Activated naive CD4-positive, alpha-beta T cell (primary cell): Measurements from ENCODE around the gene DUS1L.
"Not testable (repeated sequence)": the region's sequence is repeated elsewhere in the genome, so short reads cannot be mapped to it uniquely, and the experiment has no call there.

Experiments used
- DNase-seq, 4 experiments: peaks; one replicate each; lab custom pipeline; 2025; lab: John Stamatoyannopoulos, UW

DUS1L gene

DNA sequence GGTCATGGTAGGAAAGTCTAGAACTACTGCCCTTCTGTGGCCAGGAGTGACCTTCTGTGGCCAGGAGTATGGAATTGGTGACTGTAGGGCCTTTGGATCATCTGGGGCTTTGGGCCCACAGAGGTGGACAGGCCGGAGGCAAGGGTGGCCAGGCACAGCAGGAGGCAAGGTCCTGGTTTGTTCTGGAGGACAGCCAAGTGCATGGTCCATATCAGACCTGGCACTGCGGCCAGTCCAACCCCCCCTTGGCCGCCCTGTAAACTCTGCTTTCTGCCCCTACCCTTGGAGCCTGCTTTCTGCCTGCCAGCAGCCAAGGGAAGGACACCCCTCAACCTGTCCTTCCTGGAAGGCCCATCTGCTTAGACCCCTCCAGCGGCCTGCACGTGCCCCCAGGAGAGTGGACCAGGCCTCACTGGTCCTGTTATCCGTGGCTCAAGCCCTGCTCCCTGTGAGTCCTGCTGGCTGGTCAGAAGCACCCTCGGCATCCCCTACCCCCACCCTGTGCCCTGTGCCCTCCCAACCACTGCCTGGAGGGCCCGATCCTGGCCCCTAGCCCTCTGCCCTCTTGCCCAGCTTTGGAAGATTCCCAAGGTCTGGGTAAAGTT lies 25.8 kb downstream of the DUS1L start:
- no peak for DNase-seq

DNA sequence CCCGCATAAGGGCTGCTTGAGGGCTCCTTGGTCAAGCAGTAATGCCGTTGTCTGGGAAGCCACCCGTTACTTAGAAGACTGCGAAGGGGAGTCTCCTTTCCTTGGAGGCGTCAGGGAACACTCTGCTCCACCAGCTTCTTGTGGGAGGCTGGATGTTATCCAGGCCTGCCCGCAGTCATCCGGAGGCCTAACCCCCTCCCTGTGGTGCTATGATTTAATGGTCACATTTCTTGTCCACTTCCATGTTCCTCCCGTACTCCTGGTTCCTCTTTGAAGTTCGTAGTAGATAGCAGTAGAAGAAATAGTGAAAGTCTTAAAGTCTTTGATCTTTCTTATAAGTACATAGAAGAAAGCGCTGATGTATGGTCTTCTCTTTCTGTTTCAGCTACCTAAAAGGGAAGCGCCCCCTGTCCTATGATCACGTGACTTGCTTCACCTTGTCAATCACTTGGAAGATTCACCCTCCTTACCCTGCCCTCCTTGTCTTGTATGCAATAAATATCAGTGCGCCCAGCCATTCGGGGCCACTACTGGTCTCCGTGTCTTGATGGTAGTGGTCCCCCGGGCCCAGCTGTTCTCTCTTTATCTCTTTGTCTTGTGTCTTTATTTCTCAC lies 26.7 kb downstream of the DUS1L start:
- not testable (repeated sequence) for DNase-seq

DNA sequence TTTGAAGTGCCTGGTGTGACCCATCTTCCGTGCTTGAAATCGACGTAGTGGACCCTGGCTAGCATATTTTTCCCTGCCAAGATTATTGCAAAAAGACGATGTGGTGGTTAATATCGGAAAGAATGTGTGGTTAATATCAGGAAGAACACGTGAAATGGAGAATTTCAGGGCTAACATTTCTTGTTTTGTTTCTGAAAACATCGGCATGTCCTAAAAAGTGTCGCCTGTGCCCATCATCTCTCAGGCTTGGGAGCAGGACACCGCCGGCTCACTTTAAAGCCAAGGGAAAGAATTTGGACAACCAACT lies 27.8 kb downstream of the DUS1L start:
- no peak for DNase-seq

DNA sequence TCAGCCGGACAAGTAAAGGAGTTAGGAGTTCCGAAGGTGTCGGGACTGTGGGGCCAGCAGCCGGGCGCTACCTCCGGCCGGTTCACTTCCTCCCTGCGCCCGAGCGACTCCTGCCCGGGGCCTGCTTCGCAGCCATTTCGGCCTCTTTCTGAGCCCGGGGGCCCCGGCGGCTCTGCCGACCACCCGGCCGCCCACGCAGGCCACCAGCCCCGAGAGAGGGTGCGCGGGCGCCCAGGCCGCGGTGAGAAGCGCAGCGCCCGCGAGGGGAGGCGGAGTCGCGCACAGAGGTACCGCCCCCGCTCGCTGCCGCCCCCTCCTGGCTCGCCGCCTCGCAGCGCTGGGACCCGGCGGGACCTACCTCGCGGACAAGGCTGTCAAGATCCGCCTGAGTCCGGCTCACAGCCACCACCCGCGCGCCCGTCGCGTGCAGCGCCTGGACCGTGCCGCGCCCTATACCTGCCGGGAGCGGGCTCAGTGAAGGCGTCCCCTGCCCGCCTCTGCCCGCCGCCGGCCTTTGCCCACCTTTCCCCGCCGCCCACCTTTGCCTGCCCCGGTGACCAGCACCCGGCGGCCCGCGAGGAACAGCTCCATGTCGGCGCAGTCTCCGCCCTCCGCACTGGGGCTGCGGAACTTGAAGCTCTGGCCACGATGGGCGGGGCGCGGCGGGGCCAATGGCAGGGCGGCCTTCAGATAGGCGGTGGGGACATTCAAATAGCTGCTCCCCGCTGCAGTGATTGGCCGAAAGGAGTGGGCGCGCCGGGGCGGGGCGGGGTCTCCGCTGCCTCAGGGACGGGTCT lies 28.3 kb downstream of the DUS1L start, which contains the start of gene DCXR:
TSS of gene DCXR (minus strand) at position 606 of the 797 bp plus-strand sequence. CDS start at position 591, 15 bp downstream.
- peak; percentile 72 to 92 (median 86) for DNase-seq

DNA sequence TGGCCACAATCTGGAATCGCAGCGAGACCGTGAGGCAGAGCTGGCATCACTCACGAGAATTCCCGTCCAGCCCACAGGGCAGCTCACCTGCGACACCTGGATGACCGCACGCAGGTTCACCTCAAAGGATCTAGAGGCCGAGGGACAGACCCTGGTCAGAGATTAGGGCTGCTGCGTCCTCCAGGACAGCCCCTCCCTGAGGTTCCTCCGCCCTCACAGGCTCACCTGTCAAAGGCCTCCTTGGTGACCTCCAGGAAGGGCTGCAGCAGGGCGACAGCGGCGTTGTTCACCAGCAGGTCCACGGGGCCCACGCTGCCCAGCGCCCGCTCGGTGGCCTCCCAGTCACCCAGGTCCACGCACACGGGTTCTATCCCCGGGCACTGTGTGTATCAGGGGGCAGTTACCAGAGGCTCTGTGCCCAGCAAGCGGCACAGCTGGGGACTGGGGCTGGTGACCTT lies 28.9 kb downstream of the DUS1L start:
- DNase-seq = no peak

DNA sequence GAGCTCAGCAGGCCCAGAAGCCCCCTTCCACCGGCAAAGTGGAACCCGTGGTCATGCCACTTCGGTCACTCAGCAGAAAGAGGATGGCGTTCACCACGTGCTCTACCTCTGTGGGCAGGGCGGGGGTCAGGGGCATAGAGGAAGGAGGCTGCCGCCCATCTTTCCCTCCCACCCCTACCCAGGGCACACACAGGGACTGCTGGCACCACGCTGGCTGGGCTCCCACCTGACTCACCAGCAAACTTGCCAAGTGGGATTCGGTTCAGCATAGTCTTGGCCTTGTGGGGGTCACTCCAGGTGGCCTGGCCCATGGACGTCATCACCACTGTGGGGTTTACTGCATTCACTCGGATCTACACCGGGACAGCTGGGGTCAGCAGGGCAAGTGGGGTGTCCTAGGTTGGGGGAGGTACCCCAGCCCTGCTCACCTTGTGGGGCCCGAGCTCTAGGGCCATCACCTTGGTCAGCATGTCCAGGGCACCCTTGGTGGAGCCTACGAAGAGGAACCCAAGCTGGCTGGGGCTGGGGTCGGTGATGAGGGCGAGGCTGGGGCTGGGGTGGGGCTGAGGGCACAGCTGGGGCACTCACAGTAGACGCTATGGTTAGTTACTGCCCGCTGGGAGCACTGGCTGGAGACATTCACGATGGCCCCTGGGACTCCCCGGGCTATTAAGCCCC lies 29.5 kb downstream of the DUS1L start:
- no peak for DNase-seq

DNA sequence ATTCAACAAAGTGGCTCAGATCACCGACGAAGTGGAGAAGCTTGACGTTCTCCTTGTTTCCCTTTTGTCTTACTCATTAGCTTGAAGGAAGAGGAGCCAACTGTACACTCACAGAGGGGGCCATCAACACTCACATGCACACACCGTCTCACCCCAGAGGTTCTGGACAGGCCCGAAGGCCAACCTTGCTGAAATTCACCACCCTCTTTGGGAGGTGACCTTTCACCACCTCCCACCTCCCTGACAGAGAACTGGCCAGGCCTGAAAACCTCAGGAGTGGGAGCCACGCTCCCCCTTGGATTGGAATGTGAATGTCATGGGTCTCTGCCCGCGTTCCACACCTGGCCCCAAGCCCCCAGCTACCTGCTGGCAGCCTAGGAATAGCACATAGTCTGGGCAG lies 30.1 kb downstream of the DUS1L start:
- no peak for DNase-seq

DNA sequence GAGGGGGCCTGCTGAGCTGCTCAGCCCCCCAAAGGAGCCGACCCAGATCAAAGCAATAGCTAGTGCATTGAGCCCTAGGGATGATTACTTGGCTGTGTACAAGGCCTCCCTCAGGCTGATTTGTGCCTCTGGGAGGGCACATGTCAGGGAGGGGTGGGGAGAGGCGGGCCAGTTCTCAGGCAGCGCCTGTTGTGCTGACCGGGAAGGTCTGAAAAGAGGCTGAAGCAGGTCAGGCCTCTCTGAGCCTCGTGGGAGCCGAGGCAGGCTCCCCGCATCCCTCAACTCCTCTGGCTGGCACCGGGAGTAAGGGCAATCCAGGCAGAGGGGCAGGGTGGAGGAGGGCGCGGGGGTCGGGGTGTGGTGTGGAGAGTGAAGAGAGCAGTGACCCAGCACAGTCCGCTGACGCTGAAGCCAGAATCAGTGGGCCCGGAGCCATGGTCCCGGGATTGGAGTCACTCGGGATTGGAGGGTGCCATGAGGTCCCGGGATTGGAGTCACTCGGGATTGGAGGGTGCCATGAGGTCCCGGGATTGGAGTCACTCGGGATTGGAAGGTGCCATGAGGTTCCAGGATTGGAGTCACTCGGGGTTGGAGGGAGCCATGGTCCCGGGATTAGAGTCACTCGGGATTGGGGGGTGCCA lies 31.1 kb downstream of the DUS1L start:
- no peak for DNase-seq

DNA sequence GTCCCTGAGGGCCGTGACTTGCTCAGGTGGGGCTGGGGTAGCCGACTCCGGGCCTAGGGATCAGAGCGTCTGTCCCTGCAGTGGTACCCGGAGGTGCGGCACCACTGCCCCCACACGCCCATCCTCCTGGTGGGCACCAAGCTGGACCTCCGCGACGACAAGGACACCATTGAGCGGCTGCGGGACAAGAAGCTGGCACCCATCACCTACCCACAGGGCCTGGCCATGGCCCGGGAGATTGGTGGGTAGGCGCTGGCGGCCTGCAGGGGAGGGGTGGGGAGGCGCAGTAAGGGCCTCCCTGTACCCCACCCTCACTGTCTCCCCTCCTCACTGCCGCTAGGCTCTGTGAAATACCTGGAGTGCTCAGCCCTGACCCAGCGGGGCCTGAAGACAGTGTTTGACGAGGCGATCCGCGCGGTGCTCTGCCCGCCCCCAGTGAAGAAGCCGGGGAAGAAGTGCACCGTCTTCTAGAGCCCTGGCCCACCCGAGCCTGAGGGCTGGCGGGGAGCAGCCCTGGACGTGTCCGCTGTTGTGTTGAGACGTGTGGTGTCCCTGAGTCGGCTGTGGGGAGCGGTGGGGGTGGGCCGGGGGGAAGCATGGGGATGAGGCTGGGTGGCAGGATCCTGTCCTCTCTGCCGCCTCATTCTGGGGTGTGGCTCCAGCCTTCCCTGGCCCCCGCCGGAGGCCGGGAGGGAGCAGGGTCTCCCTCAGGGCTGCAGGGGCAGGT lies 32.1 kb downstream of the DUS1L start:
- DNase-seq = no peak

DNA sequence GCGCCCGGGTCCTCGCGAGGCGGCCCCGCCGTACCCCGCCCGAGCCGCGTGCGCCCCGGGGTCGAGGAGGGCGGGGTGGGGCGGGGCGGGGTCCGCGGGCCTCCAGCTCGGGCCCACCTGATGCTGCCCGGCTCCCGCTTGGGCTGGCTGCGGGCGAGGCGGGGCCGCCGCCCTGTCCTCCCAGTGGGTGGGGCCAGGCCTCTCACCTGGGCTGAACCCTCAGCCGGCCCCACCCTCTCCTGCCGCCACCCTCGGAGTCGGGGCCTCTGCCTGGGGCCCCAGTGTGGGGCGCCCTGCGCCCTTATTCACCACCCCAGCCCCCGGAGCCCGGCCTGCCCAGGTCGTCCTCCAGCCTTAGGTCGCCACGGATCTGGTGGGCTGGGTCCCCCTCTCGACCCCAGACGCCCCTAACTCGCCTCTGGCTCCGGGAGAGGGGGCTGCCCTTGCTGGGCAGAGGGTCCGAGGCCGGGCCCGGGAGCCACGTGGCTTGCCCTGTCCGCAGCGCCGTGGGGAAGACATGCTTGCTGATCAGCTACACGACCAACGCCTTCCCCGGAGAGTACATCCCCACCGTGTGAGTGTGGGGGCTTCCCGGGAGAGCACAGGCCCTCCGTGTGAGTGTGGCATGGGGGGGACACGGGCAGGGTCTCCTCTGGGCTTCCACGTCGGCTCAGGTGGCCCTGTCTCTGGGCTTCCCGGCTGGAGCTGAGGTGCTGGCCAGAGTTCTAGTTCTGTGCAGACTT lies 33.5 kb downstream of the DUS1L start:
- peak in 1 of 4 experiments; percentile 19 for DNase-seq

DNA sequence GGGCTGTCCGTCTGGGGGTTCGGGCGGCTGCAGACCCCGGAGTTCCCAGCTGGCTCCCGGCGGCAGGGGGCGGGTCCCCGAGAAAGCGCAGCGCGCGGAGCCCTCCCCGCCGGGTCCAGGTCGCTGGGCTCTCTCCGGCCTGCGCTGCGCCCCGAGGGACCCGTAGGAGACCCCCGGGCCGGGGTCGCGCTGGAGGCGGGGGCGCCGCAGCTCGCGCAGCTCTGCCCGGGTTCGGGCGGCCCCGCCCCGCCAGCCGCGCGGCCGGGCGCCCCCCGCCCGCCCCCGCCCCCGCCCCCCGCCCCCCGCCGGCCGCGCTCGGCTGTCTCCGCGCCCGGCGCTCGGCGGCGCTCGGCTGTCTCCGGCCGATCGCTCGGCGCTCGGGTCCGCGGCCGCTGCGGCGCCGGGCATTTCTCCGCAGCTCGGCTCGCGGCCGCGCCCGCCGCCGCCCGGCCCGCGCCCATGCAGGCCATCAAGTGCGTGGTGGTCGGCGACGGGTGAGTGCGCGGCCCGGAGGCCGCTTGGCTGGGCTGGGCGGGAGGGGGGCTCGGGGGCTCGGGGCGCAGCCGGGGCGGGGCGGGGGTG lies 34.2 kb downstream of the DUS1L start, which contains the start of gene RAC3:
TSS of gene RAC3 (plus strand) at position 376 of the 582 bp plus-strand sequence. CDS start at position 460, 84 bp downstream.
- DNase-seq = no peak

DNA sequence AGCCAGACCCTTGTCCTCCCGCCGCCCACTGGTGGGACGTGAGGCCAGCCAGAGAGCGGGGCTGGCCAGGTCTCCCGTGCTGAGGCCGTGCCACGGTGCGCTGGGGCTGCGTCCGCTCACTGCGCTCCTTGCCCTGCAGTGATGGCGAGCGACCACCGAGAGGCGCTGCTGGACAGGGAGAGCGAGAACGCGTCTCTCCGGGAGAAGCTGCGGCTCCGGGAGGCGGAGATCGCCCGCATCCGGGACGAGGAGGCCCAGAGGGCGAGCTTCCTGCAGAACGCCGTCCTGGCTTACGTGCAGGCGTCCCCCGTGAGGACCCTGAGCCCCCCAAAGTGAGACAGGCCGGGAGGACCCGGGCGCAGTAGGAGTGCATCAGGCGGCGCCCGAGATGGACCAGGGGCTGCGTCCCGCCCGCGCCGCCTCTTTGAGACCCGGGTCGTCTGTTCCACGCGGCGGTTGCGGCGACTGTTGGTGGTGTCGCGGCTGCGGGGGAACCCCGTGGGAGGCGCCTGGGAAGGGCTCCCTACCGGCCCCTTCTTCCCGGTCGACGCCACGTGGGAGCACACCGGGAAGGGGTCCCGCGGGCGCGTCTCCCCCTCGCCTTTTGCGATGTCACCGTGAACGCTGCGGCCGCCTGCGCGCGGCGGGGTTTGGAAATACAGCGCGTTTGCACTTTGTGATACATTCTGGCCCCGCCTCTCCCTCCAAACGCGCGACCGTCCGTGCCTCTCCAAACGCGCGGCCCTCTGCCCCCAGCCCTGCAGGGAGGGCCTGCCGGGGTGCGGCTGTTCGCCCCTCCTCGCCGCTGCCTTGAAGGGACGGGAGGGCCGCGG lies 34.9 kb downstream of the DUS1L start:
- DNase-seq = peak; percentile 46 to 77 (median 71)

DNA sequence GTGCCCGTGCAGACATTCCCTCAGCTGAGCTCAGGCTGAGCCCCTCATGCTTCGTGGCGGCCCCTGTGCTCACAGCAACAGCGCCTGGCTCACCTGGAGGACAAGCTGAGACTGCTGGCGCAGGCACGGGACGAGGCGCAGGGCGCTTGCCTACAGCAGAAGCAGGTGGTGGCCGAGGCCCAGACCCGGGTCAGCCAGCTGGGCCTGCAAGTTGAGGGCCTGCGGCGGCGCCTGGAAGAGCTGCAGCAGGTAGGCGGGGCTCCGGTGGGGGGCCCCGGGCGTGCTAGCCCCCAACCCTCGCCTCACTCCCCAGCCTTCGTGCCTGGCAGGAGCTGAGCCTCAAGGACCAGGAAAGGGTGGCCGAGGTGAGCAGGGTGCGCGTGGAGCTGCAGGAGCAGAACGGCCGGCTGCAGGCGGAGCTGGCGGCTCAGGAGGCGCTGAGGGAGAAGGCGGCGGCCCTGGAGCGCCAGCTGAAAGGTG lies 35.6 kb downstream of the DUS1L start:
- no peak for DNase-seq

DNA sequence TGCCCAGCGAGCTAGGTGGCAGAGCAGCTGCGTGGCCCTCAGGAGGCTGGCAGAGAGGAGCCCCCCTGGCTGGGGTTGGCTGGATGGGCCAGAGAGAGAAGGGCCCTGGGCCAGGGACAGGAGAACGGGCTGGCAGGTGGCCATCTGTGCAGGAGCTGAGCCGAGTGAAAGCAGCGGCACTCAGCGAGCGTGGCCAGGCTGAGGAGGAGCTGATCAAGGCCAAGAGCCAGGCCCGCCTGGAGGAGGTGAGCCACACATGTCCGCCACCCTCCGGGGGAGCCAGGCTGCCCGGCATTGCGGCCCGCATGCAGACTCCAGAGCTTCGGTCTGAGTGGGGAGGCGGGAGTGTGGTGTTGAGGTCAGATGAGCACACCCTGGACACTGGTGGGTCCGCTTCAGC lies 36.2 kb downstream of the DUS1L start:
- DNase-seq = no peak

DNA sequence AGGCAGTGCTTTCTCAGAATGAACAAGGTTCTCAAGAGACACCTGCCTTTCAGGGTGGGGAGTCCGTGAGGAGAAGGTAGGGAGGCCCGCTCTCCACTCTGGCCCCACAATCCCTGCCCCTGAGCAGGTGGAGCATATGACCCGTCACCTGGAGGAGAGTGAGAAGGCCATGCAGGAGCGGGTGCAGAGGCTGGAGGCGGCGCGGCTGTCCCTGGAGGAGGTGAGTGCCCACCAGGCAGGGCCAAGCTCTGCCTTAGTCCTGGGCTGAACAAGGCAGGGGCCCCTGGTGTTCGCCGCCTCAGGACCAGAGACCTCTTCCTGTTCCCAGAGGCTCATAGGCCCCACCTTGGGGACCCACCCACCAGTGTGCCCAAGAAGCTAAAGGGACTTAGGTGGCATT lies 36.6 kb downstream of the DUS1L start:
- DNase-seq = no peak

DNA sequence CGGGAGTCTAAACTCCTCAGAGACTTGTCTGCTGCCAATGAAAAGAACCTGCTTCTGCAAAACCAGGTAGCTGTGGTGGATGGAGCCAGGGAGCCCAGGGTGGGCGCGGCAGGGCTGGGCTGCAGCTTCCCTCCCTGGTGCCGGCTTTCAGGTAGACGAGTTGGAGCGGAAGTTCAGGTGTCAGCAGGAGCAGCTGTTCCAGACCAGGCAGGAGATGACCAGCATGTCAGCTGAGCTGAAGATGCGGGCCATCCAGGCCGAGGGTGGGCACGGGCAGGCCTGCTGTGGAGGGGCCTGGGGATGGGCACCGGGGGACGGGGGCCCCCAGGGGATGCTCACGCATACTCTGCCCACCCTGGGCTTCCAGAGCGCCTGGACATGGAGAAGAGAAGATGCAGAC lies 37.4 kb downstream of the DUS1L start:
- no peak for DNase-seq

DNA sequence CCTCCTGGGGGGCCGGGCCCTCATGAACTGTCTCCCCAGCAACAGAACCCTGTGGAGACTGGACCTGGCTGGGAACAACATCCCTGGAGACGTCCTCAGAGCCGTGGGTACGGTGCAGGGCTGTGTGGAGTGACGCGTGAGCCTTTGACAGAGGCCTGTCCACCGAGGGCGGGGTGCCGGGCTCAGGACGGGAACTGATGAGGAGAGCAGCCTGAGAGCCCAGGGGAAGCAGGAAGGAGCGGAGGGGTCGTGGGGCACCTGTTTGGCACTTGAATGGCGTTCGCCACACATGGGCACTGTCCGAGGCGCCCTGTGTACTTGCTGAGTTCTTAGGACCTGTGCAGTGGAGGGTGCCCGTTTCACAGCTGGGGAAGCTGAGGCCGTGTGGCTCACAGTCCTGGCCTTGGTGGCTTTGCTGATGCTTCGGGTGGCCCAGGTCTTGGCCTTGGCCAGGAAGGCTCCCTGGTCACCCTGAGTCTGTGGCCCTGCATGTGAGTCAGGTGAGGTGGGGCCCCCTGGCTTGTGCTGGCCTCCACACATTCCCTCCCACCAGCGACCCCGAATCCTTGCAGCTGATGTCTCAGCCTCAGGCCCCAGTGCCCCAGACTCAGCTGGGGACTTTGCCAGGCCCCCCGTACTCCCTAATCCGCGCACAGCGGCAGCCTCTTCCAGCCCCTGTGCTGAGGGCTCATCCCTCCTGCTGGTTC lies 40.0 kb downstream of the DUS1L start:
- no peak for DNase-seq

DNA sequence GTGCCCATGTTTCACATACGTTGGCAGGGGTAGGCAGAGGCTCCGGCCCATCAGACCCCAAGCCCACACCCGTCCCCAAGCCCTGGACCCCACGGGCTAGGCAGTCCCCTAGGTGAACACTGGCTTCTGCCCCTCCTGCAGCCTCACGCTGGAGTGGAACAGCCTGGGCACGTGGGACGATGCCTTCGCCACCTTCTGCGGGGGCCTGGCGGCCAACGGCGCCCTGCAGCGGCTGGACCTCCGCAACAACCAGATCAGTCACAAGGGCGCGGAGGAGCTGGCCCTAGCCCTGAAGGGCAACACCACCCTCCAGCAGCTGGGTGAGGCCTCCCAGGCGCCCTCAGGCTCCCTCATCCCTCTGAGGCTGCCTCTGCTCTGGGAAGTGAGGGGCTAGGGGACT lies 40.7 kb downstream of the DUS1L start:
- DNase-seq = no peak
